ENCODE results near the gene LDB2.

DNA sequence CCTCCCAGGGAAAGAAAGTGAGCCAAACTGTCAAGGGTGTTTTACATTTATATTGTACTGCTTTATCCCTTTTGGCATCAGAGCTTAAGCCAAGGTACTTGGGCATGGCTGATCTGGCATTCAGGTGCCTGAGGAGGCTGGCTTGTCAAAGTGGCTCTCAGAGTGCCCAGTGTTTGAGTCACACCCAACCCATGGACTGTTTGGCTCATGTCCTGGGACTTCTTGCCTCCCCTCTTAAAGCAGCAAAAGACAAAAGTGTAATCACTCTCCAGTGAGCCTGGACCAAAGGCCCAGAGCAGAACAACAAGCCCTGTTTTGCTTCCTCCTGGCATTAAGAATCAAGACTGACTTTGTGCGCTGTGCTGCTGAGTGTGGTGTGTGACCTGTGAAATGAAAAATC is 360.5 kb downstream of the LDB2 start:
- TF ChIP-seq, protein P1, sequence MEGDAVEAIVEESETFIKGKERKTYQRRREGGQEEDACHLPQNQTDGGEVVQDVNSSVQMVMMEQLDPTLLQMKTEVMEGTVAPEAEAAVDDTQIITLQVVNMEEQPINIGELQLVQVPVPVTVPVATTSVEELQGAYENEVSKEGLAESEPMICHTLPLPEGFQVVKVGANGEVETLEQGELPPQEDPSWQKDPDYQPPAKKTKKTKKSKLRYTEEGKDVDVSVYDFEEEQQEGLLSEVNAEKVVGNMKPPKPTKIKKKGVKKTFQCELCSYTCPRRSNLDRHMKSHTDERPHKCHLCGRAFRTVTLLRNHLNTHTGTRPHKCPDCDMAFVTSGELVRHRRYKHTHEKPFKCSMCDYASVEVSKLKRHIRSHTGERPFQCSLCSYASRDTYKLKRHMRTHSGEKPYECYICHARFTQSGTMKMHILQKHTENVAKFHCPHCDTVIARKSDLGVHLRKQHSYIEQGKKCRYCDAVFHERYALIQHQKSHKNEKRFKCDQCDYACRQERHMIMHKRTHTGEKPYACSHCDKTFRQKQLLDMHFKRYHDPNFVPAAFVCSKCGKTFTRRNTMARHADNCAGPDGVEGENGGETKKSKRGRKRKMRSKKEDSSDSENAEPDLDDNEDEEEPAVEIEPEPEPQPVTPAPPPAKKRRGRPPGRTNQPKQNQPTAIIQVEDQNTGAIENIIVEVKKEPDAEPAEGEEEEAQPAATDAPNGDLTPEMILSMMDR (conservative IDR thresholded peaks at IDR 0.05): no peak
- no peak for TF ChIP-seq EZH2 (IDR thresholded peaks at IDR 0.05; ENCODE audit: low read depth)
